Measurements from ENCODE around the gene VSIR.

VSIR gene

GRCh38 chr10:71754562-71754961 lies 18.8 kb downstream of the VSIR start:
- H3K4me3 ChIP-seq (ENCODE audit: low read length) = no peak overlapping the region
- DNase-seq (ENCODE audit: low read depth) = no peak
- TF ChIP-seq CTCF (IDR thresholded peaks at IDR 0.05; ENCODE audit: insufficient read depth, low read depth, low read length, missing control alignments) = no peak

GRCh38 chr10:71753960-71754505 lies 19.3 kb downstream of the VSIR start:
- no peak for TF ChIP-seq CTCF (IDR thresholded peaks at IDR 0.05; ENCODE audit: insufficient read depth, low read depth, low read length, missing control alignments)
- DNase-seq (ENCODE audit: low read depth) = no peak
- no peak overlapping the region for H3K4me3 ChIP-seq (ENCODE audit: low read length)

- no peak for TF ChIP-seq CTCF (IDR thresholded peaks at IDR 0.05; ENCODE audit: insufficient read depth, low read depth, low read length, missing control alignments)
- H3K4me3 ChIP-seq (ENCODE audit: low read length) = no peak overlapping the region
- DNase-seq (ENCODE audit: low read depth) = no peak
Observed at GRCh38 chr10:71753091-71753959, 20.0 kb downstream of the VSIR start.

GRCh38 chr10:71752391-71753090 lies 20.8 kb downstream of the VSIR start:
- DNase-seq (ENCODE audit: low read depth) = no peak
- H3K4me3 ChIP-seq (ENCODE audit: low read length) = no peak overlapping the region
- no peak for TF ChIP-seq CTCF (IDR thresholded peaks at IDR 0.05; ENCODE audit: insufficient read depth, low read depth, low read length, missing control alignments)

- H3K4me3 ChIP-seq (ENCODE audit: low read length) = no peak overlapping the region
- DNase-seq (ENCODE audit: low read depth) = no peak
- TF ChIP-seq CTCF (IDR thresholded peaks at IDR 0.05; ENCODE audit: insufficient read depth, low read depth, low read length, missing control alignments) = no peak
Observed at GRCh38 chr10:71751515-71752224, 21.6 kb downstream of the VSIR start.

- no peak overlapping the region for H3K4me3 ChIP-seq (ENCODE audit: low read length)
- TF ChIP-seq CTCF (IDR thresholded peaks at IDR 0.05; ENCODE audit: insufficient read depth, low read depth, low read length, missing control alignments) = no peak
- DNase-seq (ENCODE audit: low read depth) = no peak
Observed at GRCh38 chr10:71750986-71751385, 22.3 kb downstream of the VSIR start.
